Stromal cell of bone marrow (primary cell): ENCODE results near the gene GMFB.
"Not testable (repeated sequence)": the region's sequence is repeated elsewhere in the genome, so short reads cannot be mapped to it uniquely, and the experiment has no call there.

Source experiments
- DNase-seq: peaks from one replicate; pipeline ENCODE4 v3.0.0-alpha.2; 2012; ENCODE audit warnings: low read depth

The GMFB gene

GRCh38 chr14:54457609-54457996 lies 31.2 kb downstream of the GMFB start:
- no peak for DNase-seq

- DNase-seq: not testable (repeated sequence)
Observed at GRCh38 chr14:54456820-54457608, 31.8 kb downstream of the GMFB start.

GRCh38 chr14:54455363-54455762 lies 33.4 kb downstream of the GMFB start:
- DNase-seq: no peak

GRCh38 chr14:54453990-54454389 lies 34.8 kb downstream of the GMFB start:
- not testable (repeated sequence) for DNase-seq

GRCh38 chr14:54453252-54453651 lies 35.5 kb downstream of the GMFB start:
- no peak for DNase-seq

GRCh38 chr14:54451961-54452360 lies 36.8 kb downstream of the GMFB start:
- no peak for DNase-seq

GRCh38 chr14:54451121-54451601 lies 37.6 kb downstream of the GMFB start:
- no peak for DNase-seq

GRCh38 chr14:54450535-54450934 lies 38.2 kb downstream of the GMFB start:
- DNase-seq: peak; percentile 75

- no peak for DNase-seq
Observed at GRCh38 chr14:54447231-54447692, 41.5 kb downstream of the GMFB start.

- DNase-seq: no peak
Observed at GRCh38 chr14:54446161-54446693, 42.6 kb downstream of the GMFB start.

GRCh38 chr14:54444681-54445080 lies 44.1 kb downstream of the GMFB start:
- no peak for DNase-seq

GRCh38 chr14:54443981-54444380 lies 44.8 kb downstream of the GMFB start:
- no peak for DNase-seq

GRCh38 chr14:54442961-54443360 lies 45.8 kb downstream of the GMFB start:
- not testable (repeated sequence) for DNase-seq

- DNase-seq: peak; percentile 86
Observed at GRCh38 chr14:54440873-54441868, 47.6 kb downstream of the GMFB start, which contains the start of gene CNIH1. Gene CNIH1, minus strand, starts transcription at chr14:54441374. Its CDS starts 47 bp downstream, at chr14:54441327.

- DNase-seq: no peak
Observed at GRCh38 chr14:54440476-54440872, 48.3 kb downstream of the GMFB start.

- no peak for DNase-seq
Observed at GRCh38 chr14:54440037-54440436, 48.7 kb downstream of the GMFB start.

GRCh38 chr14:54438703-54439102 lies 50.1 kb downstream of the GMFB start:
- DNase-seq: no peak

GRCh38 chr14:54437954-54438353 lies 50.8 kb downstream of the GMFB start:
- not testable (repeated sequence) for DNase-seq

GRCh38 chr14:54435500-54435981 lies 53.2 kb downstream of the GMFB start:
- DNase-seq: no peak

GRCh38 chr14:54428527-54428926 lies 60.3 kb downstream of the GMFB start:
- DNase-seq: no peak

GRCh38 chr14:54427871-54428270 lies 60.9 kb downstream of the GMFB start:
- no peak for DNase-seq
